Hepatocyte (in vitro differentiated cells): ENCODE results near the gene FRZB. TPM values are rescaled to one million over a fixed set of nuclear protein-coding genes. Genes with fewer than 3 reads are reported as not detected.

ENCODE experiments used
- DNase-seq: peaks from one replicate; pipeline ENCODE4 v3.0.0-alpha.2; 2016; ENCODE audit warnings: low spot score
- H2AFZ ChIP-seq: fragments of 200-600 bp; sonication (generic); 2 replicates; pipeline ENCODE4 v1.6.0; 2016; ENCODE audit warnings: antibody characterized with exemption, mild to moderate bottlenecking
- H3K27ac ChIP-seq: fragments of 200-600 bp; sonication (generic); 2 replicates; pipeline ENCODE4 v1.5.1; 2016; ENCODE audit warnings: mild to moderate bottlenecking
- H3K27me3 ChIP-seq: fragments of 200-600 bp; sonication (generic); 2 replicates; pipeline ENCODE4 v1.6.1; 2016
- H3K36me3 ChIP-seq: fragments of 200-600 bp; sonication (generic); replicated peaks from 2 replicates; pipeline ENCODE4 v1.5.1; 2016; ENCODE audit warnings: low read depth; ENCODE audit not compliant: insufficient read depth
- H3K4me1 ChIP-seq: fragments of 200-600 bp; sonication (generic); 2 replicates; pipeline ENCODE4 v1.5.1; 2016; ENCODE audit warnings: mild to moderate bottlenecking, moderate library complexity; ENCODE audit not compliant: insufficient read depth
- H3K4me2 ChIP-seq: fragments of 200-600 bp; sonication (generic); 2 replicates; pipeline ENCODE4 v1.6.0; 2016
- H3K4me3 ChIP-seq: fragments of 200-600 bp; sonication (generic); 2 replicates; pipeline ENCODE4 v1.5.1; 2016; ENCODE audit warnings: mild to moderate bottlenecking
- H3K79me2 ChIP-seq: fragments of 200-600 bp; sonication (generic); 2 replicates; pipeline ENCODE4 v1.6.0; 2017; ENCODE audit warnings: mild to moderate bottlenecking
- H3K9me2 ChIP-seq: fragments of 200-600 bp; sonication (generic); replicated peaks from 2 replicates; pipeline ENCODE4 v1.6.0; 2017; ENCODE audit warnings: mild to moderate bottlenecking; ENCODE audit not compliant: insufficient read depth
- H3K9me3 ChIP-seq: fragments of 200-600 bp; sonication (generic); 2 replicates; pipeline ENCODE4 v1.5.1; 2016; ENCODE audit warnings: low read depth, mild to moderate bottlenecking
- H4K20me1 ChIP-seq: fragments of 200-600 bp; sonication (generic); 2 replicates; pipeline ENCODE4 v1.6.0; 2016; ENCODE audit warnings: mild to moderate bottlenecking; ENCODE audit not compliant: insufficient read depth, poor library complexity, severe bottlenecking
- CTCF ChIP-seq: fragments of 200-600 bp; sonication (generic); IDR thresholded peaks from 2 replicates; pipeline ENCODE4 v1.5.1; 2016; ENCODE audit warnings: antibody characterized with exemption, mild to moderate bottlenecking; ENCODE audit not compliant: poor library complexity
- EZH2 ChIP-seq: fragments of 200-600 bp; sonication (generic); IDR thresholded peaks from 2 replicates; pipeline ENCODE4 v1.6.1; 2016; ENCODE audit warnings: antibody characterized with exemption, mild to moderate bottlenecking, borderline replicate concordance
- EZH2phosphoT487 ChIP-seq: fragments of 200-600 bp; sonication (generic); IDR thresholded peaks from one replicate; pipeline ENCODE4 v1.6.1; 2018; ENCODE audit warnings: antibody characterized with exemption, mild to moderate bottlenecking, low read depth, moderate library complexity; ENCODE audit not compliant: unreplicated experiment, severe bottlenecking
- WGBS: methylation state at CpG from one replicate; pipeline ENCODE4 v1.1.6; 2016; ENCODE audit warnings: low lambda C conversion rate; ENCODE audit errors: missing lambda C conversion rate; 5-methylcytosine and 5-hydroxymethylcytosine counted together
- polyA plus RNA-seq: library from polyadenylated mRNA; unstranded; fragments of >200 nt; fragmentation: Nextera tagmentation; extraction: Ambion mirVana; gene quantifications from 2 replicates; pipeline ENCODE4 v1.2.1, GENCODE V29; 2016
- total RNA-seq: library from RNA; depleted of rRNA; stranded (reverse); fragments of >200 nt; gene quantifications from 2 replicates; pipeline ENCODE4 v1.2.3, GENCODE V29; 2014

FRZB gene
- total and polyA plus RNA-seq, 2 experiments from 2014 or later: 118 to 375 TPM

GRCh38 chr2:182864949-182865570 is 1.4 kb downstream of the FRZB start:
- Histone ChIP-seq H3K4me2 (peak overlapping the region; percentile 97), H3K4me3 (peak overlapping the region; percentile 10)
- WGBS: 71% methylated on average over 4 of the region's 4 CpGs

GRCh38 chr2:182863642-182864041 is 2.8 kb downstream of the FRZB start:
- H4K20me1 ChIP-seq: no peaks in the 10 kb centered on the region
- H3K9me2 ChIP-seq: no peaks in the 10 kb centered on the region
- no peak for DNase-seq
- H3K27me3 ChIP-seq: no peaks in the 10 kb centered on the region
- no peaks in the 10 kb centered on the region for H3K36me3 ChIP-seq
- no peak overlapping the region for H3K27ac ChIP-seq
- H2AFZ ChIP-seq: no peak overlapping the region
- peak overlapping the region; percentile 38 for H3K4me2 ChIP-seq
- H3K4me3 ChIP-seq: no peak overlapping the region
- H3K9me3 ChIP-seq: no peaks in the 10 kb centered on the region
- no peak for TF ChIP-seq EZH2phosphoT487
- no peak for TF ChIP-seq CTCF
- TF ChIP-seq EZH2: no peak
- no peaks in the 10 kb centered on the region for H3K79me2 ChIP-seq
- H3K4me1 ChIP-seq: peaks cover 18% of the 10 kb centered on the region

More at GRCh38 chr2:182864949-182865570, 1.4 kb downstream of the FRZB start:
- Histone ChIP-seq H2AFZ (no peak overlapping the region), H3K79me2 (no peaks in the 10 kb centered on the region), H3K27ac (no peak overlapping the region), H3K27me3 (no peaks in the 10 kb centered on the region), H3K36me3 (no peaks in the 10 kb centered on the region), H3K9me3 (no peaks in the 10 kb centered on the region), H4K20me1 (no peaks in the 10 kb centered on the region), H3K4me1 (peaks cover 18% of the 10 kb centered on the region), H3K9me2 (no peaks in the 10 kb centered on the region)
- no peak for DNase-seq
- TF ChIP-seq CTCF (no peak), EZH2 (no peak), EZH2phosphoT487 (no peak)

- no peaks in the 10 kb centered on the region for H3K79me2 ChIP-seq
- no peaks in the 10 kb centered on the region for H3K36me3 ChIP-seq
- no peaks in the 10 kb centered on the region for H3K27me3 ChIP-seq
- no peaks in the 10 kb centered on the region for H3K9me3 ChIP-seq
- no peak overlapping the region for H3K4me2 ChIP-seq
- no peaks in the 10 kb centered on the region for H3K9me2 ChIP-seq
- H3K4me3 ChIP-seq: no peak overlapping the region
- no peaks in the 10 kb centered on the region for H4K20me1 ChIP-seq
- no peak overlapping the region for H3K27ac ChIP-seq
- TF ChIP-seq EZH2 (no peak), CTCF (no peak), EZH2phosphoT487 (no peak)
- peaks cover 10% of the 10 kb centered on the region for H3K4me1 ChIP-seq
- 76% methylated on average over 5 of the region's 5 CpGs for WGBS
- no peak overlapping the region for H2AFZ ChIP-seq
- no peak for DNase-seq
Observed at GRCh38 chr2:182862091-182862490, 4.3 kb downstream of the FRZB start.

- Histone ChIP-seq H3K4me3 (no peak overlapping the region), H3K4me2 (no peak overlapping the region), H3K79me2 (no peaks in the 10 kb centered on the region), H3K9me2 (no peaks in the 10 kb centered on the region), H4K20me1 (no peaks in the 10 kb centered on the region), H3K27me3 (no peaks in the 10 kb centered on the region), H3K4me1 (peaks cover 6% of the 10 kb centered on the region), H3K9me3 (no peaks in the 10 kb centered on the region), H3K27ac (no peak overlapping the region), H3K36me3 (no peaks in the 10 kb centered on the region), H2AFZ (no peak overlapping the region)
- DNase-seq: no peak
- TF ChIP-seq EZH2 (no peak), CTCF (no peak), EZH2phosphoT487 (no peak)
- 79% methylated on average over 2 of the region's 2 CpGs for WGBS
Observed at GRCh38 chr2:182860858-182861257, 5.6 kb downstream of the FRZB start.
